Memory B cell (primary cell): ENCODE measurements around the gene KLC3.
A peak's percentile ranks its signal among the peaks of the same experiment; 100 is the strongest.

Source experiments
- ATAC-seq: fragments of 150-1000 bp; cut with Tn5 transposase; 2 replicates; pipeline ENCODE4 v1.10.0; 2021; ENCODE audit warnings: low read depth, mild to moderate bottlenecking, moderate library complexity
- DNase-seq, 2 donors: peaks; one replicate each; pipeline ENCODE4 v3.0.0; 2022; ENCODE audit warnings: low spot score in 2 of 2
- H3K27ac Mint-ChIP-seq: one replicate; pipeline ENCODE4 v1.8.0; 2022; ENCODE audit warnings: mild to moderate bottlenecking, moderate library complexity, mixed read lengths
- H3K27me3 Mint-ChIP-seq: one replicate; pipeline ENCODE4 v1.8.0; 2022; ENCODE audit warnings: mixed read lengths
- H3K36me3 Mint-ChIP-seq: one replicate; pipeline ENCODE4 v1.8.0; 2022; ENCODE audit warnings: mild to moderate bottlenecking, mixed read lengths
- H3K4me1 Mint-ChIP-seq: one replicate; pipeline ENCODE4 v1.8.0; 2022; ENCODE audit warnings: mixed read lengths
- H3K4me3 Mint-ChIP-seq: one replicate; pipeline ENCODE4 v1.8.0; 2022; ENCODE audit warnings: mild to moderate bottlenecking, moderate library complexity, mixed read lengths
- H3K9me3 Mint-ChIP-seq: one replicate; pipeline ENCODE4 v1.8.0; 2022; ENCODE audit warnings: mixed read lengths

The KLC3 gene

DNA sequence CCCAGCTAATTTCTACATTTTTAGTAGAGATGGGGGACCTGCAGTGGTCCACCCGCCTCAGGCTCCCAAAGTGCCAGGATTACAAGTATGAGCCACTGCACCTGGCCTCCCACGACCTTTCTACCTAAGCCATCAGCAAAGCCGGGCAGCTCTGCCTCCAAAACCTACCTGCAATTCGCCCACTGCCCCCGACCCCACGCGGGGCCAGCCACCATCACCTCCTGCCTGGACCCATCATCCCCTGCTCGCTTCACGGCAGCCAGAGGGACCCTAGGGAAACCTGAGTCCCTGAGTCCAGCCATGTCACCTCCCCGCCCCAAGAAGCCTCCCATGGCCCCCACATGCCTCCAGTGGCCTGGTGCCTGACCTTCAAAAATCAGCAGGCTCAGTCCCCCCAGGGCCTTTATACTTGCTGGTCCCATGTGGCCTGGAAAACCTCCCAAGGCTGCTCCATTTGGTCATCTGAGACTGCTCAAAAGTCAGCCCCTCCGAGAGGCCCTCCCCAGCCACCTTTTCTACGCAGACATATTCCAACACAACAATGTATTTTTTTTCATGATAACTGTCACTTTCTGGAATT is 17.8 kb downstream of the KLC3 start:
- Mint-ChIP-seq H3K4me1 (no peaks in the 10 kb centered on the region), H3K27ac (no peak overlapping the region), H3K4me3 (no peak overlapping the region), H3K27me3 (no peaks in the 10 kb centered on the region), H3K9me3 (no peaks in the 10 kb centered on the region), H3K36me3 (peaks cover 16% of the 10 kb centered on the region)
- DNase-seq (no peak), ATAC-seq (no peak)

DNA sequence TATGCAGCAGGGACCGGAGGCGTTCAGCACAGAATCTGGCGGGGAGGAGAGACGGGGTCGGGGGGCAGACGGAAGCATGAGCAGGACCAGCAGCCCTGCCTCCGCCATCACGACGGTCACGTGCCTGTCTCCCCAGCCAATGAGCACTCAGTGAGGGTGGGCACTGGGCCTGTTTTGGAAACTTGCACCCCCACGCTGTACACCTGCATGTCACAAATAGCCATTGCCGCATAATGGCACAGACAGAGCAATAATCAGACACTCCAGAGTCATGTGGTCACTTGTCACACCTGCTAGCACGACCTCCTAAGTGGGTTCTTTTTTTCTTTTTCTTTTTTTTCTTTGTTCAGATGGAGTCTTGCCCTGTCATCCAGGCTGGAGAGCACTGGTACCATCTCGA is 21.1 kb downstream of the KLC3 start:
- no peaks in the 10 kb centered on the region for H3K9me3 Mint-ChIP-seq
- no peak for DNase-seq
- H3K27me3 Mint-ChIP-seq = no peaks in the 10 kb centered on the region
- no peak overlapping the region for H3K27ac Mint-ChIP-seq
- H3K36me3 Mint-ChIP-seq = peaks cover 13% of the 10 kb centered on the region
- no peaks in the 10 kb centered on the region for H3K4me1 Mint-ChIP-seq
- no peak for ATAC-seq
- no peak overlapping the region for H3K4me3 Mint-ChIP-seq

DNA sequence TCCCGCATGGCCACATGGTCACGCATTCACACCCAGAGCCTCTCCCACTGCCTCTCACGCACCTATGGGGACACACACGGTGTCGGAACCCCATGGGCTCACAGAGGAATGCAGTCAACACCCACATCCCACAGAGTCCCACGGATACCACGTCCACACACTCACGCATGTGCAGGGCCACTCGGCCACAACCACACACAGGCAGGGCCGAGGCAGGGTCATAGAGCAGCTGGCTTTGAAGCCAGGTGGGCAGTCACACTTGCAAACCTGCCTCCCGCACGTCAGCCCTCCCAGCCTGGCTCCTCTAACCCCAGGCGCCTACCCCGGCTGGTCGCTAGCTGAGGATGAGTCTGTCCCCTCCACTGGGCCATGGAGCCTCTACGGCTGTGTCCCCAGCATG is 21.7 kb downstream of the KLC3 start:
- Mint-ChIP-seq H3K36me3 (peaks cover 13% of the 10 kb centered on the region), H3K4me3 (no peak overlapping the region), H3K4me1 (no peaks in the 10 kb centered on the region), H3K9me3 (no peaks in the 10 kb centered on the region), H3K27me3 (no peaks in the 10 kb centered on the region), H3K27ac (no peak overlapping the region)
- DNase-seq = no peak
- ATAC-seq = no peak

DNA sequence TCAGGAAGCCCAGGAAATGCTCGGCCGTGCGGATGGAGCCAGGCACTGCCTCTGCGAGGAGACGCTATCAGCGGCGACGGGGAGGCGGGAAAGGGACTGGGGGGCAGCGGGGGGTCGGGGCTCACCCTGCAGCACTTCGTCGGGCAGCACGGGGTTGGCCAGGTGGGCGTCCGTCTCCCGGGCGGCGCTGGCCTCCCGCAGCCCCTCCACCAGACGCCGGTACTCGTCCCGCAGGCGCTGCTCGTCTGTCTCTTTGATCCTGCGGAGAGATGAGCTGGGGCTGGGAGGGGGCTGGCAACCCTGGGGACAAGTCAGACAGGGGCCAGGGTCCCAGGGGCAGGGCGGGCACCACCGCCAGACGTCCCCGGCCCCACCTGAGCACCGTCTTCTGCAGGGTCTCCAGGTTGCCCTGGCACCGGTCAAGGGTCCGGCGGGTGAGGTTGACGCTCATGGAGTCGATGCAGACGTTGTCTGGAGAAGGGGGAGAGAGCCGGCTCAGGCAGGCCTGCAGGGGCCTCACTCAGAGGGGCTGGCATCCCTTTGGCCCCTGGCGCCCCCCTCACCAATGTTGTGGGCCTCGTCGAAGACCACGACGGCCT is 23.4 kb downstream of the KLC3 start:
- Mint-ChIP-seq H3K36me3 (peaks cover 11% of the 10 kb centered on the region), H3K9me3 (no peaks in the 10 kb centered on the region), H3K4me3 (no peak overlapping the region), H3K27ac (no peak overlapping the region), H3K27me3 (no peaks in the 10 kb centered on the region), H3K4me1 (peaks cover 1% of the 10 kb centered on the region)
- DNase-seq (no peak), ATAC-seq (no peak)

DNA sequence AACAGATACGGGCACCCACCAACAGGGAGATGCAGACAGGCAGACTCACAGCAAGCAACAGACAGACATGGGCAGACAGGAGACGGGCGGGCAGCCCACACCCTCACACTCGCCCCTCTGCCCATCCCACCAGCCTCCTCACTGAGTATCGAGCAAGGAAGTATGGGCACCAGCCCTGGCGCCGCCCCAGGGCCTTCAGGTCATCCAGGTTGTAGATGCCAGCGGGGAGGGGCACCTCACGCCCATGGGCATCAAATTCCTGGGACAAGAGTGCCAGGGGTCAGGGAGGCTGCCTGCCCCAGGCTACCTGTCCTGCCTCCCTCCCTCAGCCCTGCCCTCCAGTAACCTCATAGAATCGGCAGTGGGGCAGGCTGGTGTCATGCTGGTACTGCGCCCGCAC is 24.1 kb downstream of the KLC3 start:
- Mint-ChIP-seq H3K9me3 (no peaks in the 10 kb centered on the region), H3K4me3 (no peak overlapping the region), H3K36me3 (peaks cover 7% of the 10 kb centered on the region), H3K27ac (no peak overlapping the region), H3K4me1 (peaks cover 4% of the 10 kb centered on the region), H3K27me3 (no peaks in the 10 kb centered on the region)
- ATAC-seq (no peak), DNase-seq (no peak)

DNA sequence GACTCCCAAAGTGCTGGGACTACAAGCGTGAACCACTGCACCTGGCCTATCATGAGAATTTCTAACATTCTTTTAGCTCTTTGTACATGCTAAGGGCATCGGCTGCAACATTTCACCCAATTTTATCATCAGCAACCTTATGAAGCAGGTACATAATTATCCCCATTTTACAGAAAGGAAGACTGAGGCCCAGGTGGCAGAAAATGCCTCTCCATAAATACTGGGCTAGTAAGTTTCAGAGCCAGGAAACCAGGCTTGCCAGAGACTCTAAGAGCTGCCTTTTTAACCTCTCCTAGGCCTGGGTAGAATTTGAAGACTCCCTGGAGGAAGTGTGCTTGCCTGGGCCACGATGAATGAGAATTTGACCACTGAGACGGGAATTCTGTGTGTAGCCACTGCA is 27.6 kb downstream of the KLC3 start:
- Mint-ChIP-seq H3K27ac (no peak overlapping the region), H3K9me3 (no peaks in the 10 kb centered on the region), H3K4me3 (no peak overlapping the region), H3K4me1 (peaks cover 4% of the 10 kb centered on the region), H3K36me3 (no peaks in the 10 kb centered on the region), H3K27me3 (no peaks in the 10 kb centered on the region)
- ATAC-seq (no peak), DNase-seq (no peak)

DNA sequence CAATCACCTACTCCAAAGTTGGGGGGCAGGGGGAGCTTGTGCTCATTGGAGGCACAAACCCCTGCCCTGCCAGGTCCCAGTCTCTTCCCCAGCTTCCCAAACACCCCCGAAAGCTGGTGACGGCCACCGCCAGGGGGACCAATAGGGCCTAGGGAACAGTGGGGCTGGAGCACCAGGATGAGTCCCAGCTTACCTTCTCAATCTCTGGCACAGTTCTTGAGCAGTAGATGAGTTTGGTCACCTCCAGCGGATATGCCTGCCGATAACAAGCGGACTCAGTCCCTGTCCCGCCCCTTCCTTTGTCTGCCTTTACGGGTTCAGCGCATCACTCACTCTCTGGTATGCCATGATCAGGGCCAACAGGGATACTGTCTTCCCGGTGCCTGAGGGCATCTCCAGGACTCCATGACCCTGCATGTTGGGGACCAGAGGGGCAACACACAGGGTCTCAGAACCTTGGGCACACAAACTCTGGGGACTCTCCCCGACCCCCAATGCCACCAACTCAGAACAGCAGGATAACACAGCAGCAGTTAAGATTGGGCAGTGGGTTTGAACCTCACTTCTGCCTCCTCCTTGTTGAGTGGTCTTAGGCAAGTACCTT is 28.3 kb downstream of the KLC3 start:
- Mint-ChIP-seq H3K9me3 (no peaks in the 10 kb centered on the region), H3K36me3 (no peaks in the 10 kb centered on the region), H3K27me3 (no peaks in the 10 kb centered on the region), H3K27ac (no peak overlapping the region), H3K4me3 (peak overlapping the region; percentile 47), H3K4me1 (peaks cover 4% of the 10 kb centered on the region)
- no peak for DNase-seq
- ATAC-seq = no peak

DNA sequence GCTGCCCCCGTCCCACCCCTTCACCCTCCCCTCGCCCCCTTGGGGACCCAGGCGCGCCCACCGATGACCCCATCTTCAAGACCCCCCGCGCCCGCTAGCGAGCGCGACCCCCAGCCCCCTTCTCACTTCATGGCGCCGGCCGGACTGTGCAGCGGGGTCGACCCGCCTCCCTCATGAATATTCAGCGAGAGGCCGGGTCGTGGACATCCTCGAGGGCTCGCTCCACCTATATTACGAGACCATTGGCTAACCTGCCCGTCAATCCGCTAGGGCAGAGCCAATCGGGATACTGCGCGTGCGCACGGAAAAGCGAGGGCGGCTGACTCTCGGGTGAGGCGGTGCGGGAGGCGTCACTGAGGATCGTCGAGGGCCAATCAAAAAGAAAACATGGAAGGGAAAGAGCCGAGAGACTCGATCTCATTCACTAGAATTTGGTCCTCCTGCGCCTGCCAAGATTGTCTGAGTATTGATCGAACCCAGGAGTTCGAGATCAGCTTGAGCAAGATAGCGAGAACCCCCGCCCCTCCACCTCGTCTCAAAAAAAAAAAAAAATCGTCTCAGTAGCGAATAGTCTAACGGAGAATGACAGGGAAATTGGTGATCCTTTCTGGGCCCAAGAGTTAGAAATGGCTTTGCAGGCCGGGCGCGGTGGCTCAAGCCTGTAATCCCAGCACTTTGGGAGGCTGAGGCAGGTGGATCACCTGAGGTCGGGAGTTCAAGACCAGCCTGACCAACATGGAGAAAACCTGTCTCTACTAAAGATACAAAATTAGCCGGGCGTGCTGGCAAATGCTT is 30.1 kb downstream of the KLC3 start, which contains the start of gene ERCC2:
Gene ERCC2 (minus strand): TSS at position 164 of the 795 bp plus-strand sequence. CDS start 33 bp downstream, at position 131.
- H3K9me3 Mint-ChIP-seq = no peaks in the 10 kb centered on the region
- peak within 1 kb of the TSS; percentile 75 for H3K27ac Mint-ChIP-seq
- peaks cover 4% of the 10 kb centered on the region for H3K4me1 Mint-ChIP-seq
- peaks cover 2% of the 10 kb centered on the region for H3K36me3 Mint-ChIP-seq
- H3K4me3 Mint-ChIP-seq = peak within 1 kb of the TSS; percentile 81
- H3K27me3 Mint-ChIP-seq = peaks cover 4% of the 10 kb centered on the region
- DNase-seq (peak; percentile 99 to 100), ATAC-seq (peak; percentile 98)

DNA sequence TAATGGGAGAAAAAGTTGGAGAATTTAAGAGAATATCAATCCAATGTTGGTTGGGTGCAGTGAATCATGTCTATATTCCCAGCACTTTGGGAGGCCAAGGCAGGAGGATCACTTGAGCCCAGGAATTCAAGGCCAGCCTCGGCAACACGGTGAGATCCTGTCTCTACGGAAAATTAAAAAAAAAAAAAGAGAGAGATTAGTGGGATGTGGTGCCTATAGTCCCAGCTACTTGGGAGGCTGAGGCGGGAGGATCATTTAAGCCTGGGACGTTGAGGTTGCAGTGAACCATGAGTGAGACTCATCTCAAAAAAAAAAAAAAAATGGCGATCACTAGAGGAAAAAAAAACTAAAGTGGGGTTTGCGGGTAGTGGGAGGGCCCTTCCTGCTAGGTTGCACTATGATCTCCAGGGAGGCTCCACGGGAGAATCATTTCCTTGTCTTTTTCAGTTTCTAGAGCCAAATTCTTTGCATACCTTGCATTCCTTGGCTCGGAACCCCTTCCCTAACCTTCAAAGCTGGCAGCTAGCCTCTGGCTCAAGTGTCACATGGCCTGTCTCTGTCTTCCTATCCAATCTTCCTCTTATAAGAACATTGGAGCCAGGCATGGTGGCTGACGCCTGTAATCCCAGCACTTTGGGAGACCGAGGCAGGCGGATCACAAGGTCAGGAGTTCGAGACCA is 35.6 kb downstream of the KLC3 start:
- H3K27ac Mint-ChIP-seq = no peak overlapping the region
- no peak for ATAC-seq
- H3K36me3 Mint-ChIP-seq = peaks cover 2% of the 10 kb centered on the region
- H3K27me3 Mint-ChIP-seq = peaks cover 4% of the 10 kb centered on the region
- no peak overlapping the region for H3K4me3 Mint-ChIP-seq
- no peak for DNase-seq
- no peaks in the 10 kb centered on the region for H3K9me3 Mint-ChIP-seq
- no peaks in the 10 kb centered on the region for H3K4me1 Mint-ChIP-seq

DNA sequence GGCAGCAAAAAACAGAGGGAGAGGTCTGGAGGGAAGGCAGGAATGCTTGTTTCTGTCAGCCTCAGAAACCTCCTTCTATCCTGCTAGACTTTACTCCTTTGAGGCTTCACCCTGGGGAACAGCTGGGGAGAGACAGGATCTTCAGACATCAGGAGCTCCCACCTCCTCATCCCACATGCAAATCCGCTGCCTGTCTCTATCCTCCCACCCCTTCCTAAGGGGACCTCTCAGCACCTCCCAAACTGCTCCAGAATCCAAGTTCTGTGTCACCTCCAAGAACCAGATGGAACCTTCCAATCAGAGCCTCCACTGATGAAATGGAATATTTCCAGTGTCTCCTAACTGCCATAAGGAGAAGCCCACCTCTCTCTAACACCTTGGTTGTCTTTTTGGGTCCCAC is 39.6 kb downstream of the KLC3 start:
- Mint-ChIP-seq H3K9me3 (no peaks in the 10 kb centered on the region), H3K4me1 (peaks cover 2% of the 10 kb centered on the region), H3K4me3 (no peak overlapping the region), H3K27me3 (peaks cover 5% of the 10 kb centered on the region), H3K27ac (no peak overlapping the region), H3K36me3 (peaks cover 2% of the 10 kb centered on the region)
- no peak for ATAC-seq
- DNase-seq = no peak

DNA sequence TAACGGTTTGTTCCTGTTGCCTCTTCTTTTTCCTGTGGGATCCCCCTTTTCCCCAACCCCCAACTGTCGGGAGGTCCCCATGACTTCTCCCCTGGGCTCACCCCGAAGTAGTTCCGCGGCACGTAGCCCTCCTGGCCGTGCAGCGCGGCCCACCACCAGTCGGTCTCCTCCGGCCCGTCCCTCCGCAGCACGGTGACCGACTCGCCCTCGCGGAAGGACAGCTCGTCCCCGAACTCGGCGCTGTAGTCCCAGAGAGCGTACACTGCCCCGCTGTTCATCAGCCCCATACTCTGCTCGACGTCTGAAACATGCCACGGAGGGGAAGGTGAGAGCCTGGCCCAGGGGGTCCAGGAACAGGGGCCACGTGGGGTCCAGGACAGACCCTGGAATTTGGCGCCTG is 41.9 kb downstream of the KLC3 start:
- H3K27ac Mint-ChIP-seq = no peak overlapping the region
- peaks cover 13% of the 10 kb centered on the region for H3K27me3 Mint-ChIP-seq
- ATAC-seq = no peak
- H3K36me3 Mint-ChIP-seq = peaks cover 2% of the 10 kb centered on the region
- no peaks in the 10 kb centered on the region for H3K9me3 Mint-ChIP-seq
- DNase-seq = no peak
- H3K4me1 Mint-ChIP-seq = peaks cover 2% of the 10 kb centered on the region
- no peak overlapping the region for H3K4me3 Mint-ChIP-seq

DNA sequence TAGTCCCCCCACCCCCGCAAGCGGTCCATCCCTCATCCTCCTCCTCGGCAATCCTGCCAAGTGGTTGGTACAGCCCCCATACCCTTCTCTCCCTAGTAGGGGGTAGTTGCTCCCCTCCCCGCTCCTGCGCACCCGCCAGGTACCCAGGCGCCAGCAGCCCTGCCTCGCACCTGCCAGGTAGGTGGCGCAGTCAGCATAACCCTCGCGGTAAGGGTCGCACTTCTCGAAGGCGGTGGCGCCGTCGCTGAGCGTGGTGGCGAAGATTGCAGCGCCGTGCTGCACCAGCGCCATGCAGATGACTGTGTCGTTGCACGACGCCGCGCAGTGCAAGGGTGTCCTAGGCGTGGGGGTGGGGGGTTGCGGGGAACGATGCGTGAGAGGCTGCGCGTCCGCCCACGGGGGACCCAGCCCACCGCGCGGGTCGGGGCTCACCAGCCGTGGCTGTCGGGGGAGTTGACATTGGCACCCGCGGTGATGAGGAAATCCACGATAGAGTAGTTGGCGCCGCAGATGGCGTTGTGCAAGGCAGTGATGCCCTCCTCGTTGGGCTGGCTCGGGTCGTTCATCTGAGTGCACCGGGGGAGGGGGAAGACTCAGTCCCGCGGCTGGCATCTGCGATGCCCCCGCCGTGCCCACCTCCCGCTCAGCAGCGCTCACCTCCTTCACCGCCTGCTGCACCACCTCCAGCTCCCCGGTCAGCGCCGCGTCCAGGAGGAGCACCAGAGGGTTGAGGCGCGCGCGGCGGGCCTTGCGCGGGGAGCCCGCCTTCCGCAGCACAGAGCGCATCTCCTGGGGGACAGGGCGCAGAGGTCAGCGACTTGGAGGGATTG is 45.1 kb downstream of the KLC3 start:
- peaks cover 2% of the 10 kb centered on the region for H3K36me3 Mint-ChIP-seq
- peak; percentile 35 for ATAC-seq
- no peak overlapping the region for H3K27ac Mint-ChIP-seq
- peaks cover 14% of the 10 kb centered on the region for H3K27me3 Mint-ChIP-seq
- no peak for DNase-seq
- peaks cover 2% of the 10 kb centered on the region for H3K4me1 Mint-ChIP-seq
- H3K9me3 Mint-ChIP-seq = no peaks in the 10 kb centered on the region
- no peak overlapping the region for H3K4me3 Mint-ChIP-seq

DNA sequence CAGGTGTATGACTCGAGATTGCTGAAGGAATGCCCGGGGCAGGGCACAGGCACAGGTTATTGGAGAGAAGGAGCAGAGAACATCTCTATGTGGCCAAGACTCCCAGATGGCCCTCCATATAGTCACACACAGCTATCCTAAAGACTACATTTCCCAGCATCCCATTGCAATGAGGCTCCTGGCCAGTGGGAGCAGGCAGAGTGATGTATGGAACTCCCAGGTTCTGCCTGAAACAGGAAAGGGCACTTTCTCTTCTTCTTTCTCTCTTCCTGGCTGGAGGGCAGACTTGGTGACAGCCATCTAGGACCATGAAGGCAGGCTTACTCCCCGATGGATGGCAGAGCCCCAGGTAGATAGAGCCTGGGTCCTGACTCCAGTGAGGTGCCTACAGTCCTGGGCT is 50.8 kb downstream of the KLC3 start:
- Mint-ChIP-seq H3K9me3 (no peaks in the 10 kb centered on the region), H3K27ac (no peak overlapping the region), H3K36me3 (no peaks in the 10 kb centered on the region), H3K27me3 (peaks cover 7% of the 10 kb centered on the region), H3K4me3 (no peak overlapping the region), H3K4me1 (peaks cover 3% of the 10 kb centered on the region)
- DNase-seq = no peak
- ATAC-seq = no peak
